Stimulated activated CD4-positive, alpha-beta T cell treated with anti-CD3 and anti-CD28 coated beads, Interleukin-15, amount 100 ng/mL, for 1 hour (primary cell): ENCODE measurements around the gene SCN11A.

Experiments
- DNase-seq, 2 donors: peaks; one replicate each; pipeline ENCODE4 v3.0.0-alpha.2; 2020; ENCODE audit warnings: low read depth in 1 of 2, low spot score in 1 of 2

Gene SCN11A

GRCh38 chr3:39011191-39011736, 40.5 kb downstream of the SCN11A start:
- no peak for DNase-seq

DNA sequence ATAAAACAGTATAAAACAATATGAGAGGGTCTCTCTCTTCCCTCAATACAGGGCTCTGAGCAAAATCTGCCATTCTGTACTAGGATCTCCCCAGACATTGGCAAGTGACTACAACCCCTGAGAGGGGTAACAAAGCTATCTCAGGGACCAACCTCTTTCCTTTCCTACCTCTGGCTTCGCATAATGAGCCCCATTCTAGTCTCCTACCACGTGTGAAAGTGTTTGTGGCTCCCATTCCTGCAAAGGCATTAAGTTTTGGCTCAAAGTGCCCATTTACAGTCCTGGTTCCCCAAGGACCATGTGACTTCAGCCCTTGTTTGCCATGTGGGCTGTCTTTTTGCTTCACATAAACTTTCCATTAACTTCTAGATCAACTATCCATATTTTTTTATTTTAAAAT, 46.4 kb downstream of the SCN11A start:
- DNase-seq: no peak
